HG03457 (cell line): Measurements from ENCODE around the gene PCYT2.

Source experiments
- ATAC-seq: cut with Tn5 transposase; IDR thresholded peaks from one replicate; pipeline ENCODE4 v1.9.1; 2021; ENCODE audit warnings: moderate number of reproducible peaks; ENCODE audit not compliant: unreplicated experiment

PCYT2 gene

DNA sequence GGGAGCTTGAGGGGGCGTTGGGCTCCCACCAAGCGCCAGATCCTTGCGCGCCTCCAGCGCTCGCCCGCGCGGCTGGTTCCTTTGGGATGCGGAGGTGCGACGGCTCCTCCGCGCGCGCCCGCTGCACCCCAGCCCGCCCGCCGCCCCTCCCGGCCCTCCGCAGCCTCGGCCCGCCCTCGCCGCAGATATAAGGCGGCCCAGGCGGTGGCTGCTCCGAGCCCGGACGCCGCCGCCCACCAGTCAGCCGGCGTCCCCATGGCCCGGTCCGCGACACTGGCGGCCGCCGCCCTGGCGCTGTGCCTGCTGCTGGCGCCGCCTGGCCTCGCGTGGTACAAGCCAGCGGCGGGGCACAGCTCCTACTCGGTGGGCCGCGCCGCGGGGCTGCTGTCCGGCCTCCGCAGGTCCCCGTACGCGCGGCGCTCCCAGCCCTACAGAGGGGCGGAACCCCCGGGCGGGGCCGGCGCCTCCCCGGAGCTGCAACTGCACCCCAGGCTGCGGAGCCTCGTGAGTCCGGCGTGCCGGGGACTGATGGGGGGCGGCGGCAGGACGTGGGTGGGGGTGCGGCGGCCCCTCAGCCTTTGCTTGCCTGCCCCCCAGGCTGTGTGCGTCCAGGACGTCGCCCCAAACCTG is 9.1 kb downstream of the PCYT2 start, which contains the start of gene NPB:
Gene NPB (plus strand): TSS at position 216 of the 630 bp plus-strand sequence. CDS start 40 bp downstream, at position 256.
- ATAC-seq = no peak

- ATAC-seq = no peak
Measured at GRCh38 chr17:81901167-81902022, 9.8 kb downstream of the PCYT2 start.

DNA sequence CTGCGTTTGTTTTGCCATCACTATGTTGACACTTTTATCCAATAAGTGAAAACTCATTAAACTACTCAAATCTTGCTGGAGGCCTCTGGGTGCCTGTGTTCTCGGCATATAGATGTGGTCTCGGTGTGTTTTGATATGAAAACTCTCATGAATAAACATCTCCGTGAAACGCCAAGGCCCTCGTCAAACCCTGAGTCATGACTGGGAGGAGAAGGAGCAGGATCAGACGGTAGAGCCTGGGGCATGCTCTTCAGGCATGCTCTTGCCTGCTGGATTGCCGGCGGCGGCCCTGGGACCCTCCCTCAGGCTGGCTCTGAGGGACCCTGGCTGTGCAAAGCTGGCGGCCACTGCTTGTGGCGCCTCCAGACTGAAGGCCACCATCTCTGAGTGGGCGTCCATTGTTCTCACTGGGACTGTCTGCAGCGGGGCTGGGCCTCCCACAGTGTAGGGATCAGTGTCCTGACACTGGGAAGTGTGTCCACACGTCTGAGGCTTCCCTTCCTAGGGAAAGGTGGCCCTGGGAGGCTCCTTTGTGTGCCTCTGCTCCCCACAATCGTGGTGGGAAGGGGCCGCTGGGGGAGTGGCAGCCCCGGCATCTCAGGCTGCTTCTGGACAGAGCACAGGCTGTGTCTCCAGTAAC is 10.9 kb downstream of the PCYT2 start:
- no peak for ATAC-seq

DNA sequence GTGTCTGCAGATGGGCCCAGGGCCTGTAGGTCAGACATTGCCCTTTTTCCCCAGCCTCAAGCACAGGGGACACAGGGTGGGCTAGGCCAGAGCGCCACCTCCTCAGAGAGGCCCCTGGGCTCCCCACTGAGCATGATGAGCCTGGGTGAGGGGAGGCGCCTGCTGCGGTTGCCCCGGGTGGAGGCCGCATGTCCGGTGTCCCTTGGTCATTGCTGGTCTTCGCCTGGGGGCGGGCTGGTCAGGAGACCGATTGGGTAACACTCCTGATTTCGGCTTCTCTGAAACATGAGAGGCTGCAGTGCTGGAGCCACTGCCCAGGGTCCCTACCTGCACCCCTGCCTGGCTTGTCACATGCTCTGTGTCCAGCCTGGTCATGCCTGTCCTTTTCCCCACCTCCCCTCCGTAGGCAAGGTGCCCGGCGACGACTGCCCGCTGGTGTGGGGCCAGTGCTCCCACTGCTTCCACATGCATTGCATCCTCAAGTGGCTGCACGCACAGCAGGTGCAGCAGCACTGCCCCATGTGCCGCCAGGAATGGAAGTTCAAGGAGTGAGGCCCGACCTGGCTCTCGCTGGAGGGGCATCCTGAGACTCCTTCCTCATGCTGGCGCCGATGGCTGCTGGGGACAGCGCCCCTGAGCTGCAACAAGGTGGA is 11.6 kb downstream of the PCYT2 start:
- no peak for ATAC-seq

- no peak for ATAC-seq
Measured at GRCh38 chr17:81898885-81899284, 12.3 kb downstream of the PCYT2 start.

GRCh38 chr17:81898029-81898866 is 13.0 kb downstream of the PCYT2 start:
- no peak for ATAC-seq

DNA sequence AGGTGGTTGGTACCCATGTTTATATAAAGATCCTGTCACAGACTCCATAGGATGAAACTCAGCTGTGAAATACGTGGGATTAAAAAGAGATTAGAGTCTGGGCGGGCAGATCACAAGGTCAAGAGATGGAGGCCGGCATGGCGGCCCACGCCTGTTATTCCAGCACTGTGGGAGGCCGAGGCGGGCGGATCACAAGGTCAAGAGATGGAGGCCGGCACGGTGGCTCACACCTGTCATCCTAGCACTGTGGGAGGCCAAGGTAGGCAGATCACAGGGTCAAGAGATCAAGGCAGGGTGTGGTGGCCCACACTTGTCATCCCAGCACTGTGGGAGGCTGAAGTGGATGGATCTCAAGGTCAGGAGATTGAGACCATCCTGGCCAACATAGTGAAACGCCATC is 15.8 kb downstream of the PCYT2 start:
- ATAC-seq = no peak

- ATAC-seq = peak; percentile 23
Measured at GRCh38 chr17:81891303-81891552, 20.0 kb downstream of the PCYT2 start.

DNA sequence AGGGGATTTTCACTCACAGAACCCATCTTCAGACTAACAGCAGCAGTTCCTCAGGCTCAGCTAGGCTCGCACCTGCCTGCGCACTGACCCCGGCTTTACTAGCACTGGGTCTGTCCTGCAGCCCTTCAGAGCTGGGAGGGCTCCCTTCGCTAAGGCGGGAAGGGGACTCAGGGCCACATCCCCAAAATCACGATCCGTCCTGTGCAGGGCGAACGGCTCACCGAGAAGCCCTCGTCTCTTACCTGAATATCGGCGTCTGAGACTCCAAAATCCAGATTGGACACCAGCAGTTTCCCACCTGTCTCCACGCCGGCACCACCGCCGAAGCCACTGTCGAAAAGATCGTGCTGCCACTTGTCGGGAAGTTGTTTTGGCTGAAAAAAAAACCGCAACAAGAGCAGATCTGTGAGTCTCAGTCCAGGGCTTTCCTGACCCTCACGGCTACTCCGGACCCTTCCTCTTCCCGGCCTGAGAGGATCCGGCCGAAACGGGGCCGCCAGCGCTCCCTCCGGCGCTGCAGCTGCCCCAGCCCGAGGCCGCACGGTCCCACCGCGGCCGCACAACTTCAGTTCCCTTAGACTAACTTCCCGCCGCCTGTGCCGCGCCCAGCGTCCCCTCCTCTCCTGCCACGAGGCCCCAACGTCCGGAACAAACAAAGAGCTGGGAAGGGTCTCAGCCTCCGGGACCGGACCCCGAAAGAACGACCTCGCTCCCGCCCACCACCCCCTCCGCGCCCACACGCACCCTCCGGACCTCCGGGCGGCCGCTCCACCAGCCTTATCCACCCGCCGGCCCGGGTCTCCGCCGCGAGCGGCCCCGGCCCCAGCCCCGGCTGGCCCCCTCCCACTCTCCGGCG is 20.5 kb downstream of the PCYT2 start:
- no peak for ATAC-seq

- no peak for ATAC-seq
Measured at GRCh38 chr17:81889602-81890001, 21.6 kb downstream of the PCYT2 start.

DNA sequence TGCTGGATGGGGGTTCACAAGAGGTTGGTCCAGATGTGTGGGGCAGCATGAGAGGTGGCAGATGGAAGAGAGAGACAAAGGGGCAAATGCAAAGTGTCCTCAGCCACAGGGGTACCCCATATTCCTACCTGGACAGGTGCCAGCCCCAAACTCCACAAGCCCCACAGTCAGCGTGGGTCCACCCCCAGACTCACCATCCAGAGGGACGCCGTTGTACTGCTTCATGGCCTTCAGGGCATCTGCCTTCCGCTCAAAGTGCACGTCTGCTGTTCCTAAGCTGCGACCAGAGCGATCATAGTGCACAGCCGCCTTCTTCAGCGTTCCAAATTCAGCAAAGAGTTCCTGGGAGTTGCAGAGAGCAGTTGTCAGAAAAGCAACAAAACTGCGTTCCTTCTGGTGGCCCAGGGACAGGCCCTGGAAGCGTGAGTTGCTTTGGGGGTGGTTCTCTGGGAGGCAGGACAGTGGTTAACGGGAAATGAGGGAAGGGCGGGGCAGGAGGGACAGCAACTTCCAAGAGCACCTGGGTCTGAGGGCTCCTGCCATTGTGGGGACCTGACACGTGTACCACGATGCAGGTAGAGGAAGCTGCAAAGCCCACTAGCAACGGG is 22.1 kb downstream of the PCYT2 start:
- ATAC-seq = no peak

DNA sequence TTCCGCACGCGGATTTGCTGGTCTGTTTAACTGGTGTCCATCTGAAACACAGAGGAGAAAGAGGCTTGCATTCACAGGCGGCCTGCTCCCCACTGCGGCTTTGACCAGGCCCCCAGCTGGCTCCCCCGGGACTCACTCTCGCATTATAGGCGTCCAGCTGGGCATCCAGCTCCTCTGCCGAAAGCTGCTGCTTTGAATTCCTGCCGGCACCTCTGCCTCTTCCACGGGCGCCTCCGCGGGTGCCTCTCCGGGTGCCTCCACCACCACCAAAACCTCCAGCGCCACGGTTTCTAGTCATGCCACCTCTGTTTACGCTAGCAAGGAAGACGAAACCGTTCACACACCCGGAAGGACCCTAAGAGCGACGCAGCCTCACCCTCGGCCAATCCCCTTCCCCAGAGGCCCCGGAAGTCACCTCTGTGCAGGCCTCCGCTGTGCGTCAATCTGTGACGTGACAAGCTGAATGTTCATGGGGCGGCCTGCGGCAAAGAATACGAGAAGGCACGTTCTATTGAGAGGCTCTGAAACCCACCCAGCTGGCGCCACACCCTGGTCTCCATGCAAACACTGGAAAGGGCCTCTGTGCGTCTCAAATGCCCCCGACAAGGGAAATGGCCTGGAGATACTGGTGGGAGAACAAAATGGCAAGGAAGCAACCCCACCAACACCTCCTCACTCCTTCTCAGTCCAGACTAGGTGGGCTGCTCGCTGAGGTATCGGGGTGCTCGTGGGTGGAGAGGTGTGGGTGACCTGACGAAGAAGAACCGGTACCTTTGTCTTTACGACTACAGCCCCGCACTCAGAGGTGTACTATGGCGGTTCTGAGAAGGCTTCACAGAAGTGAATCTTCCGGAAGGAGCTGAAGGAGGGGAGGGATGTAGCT is 22.9 kb downstream of the PCYT2 start:
- ATAC-seq = no peak

- no peak for ATAC-seq
Measured at GRCh38 chr17:81885869-81886548, 25.2 kb downstream of the PCYT2 start.

GRCh38 chr17:81885454-81885853 is 25.7 kb downstream of the PCYT2 start:
- no peak for ATAC-seq

GRCh38 chr17:81884968-81885367 is 26.2 kb downstream of the PCYT2 start:
- ATAC-seq = no peak

DNA sequence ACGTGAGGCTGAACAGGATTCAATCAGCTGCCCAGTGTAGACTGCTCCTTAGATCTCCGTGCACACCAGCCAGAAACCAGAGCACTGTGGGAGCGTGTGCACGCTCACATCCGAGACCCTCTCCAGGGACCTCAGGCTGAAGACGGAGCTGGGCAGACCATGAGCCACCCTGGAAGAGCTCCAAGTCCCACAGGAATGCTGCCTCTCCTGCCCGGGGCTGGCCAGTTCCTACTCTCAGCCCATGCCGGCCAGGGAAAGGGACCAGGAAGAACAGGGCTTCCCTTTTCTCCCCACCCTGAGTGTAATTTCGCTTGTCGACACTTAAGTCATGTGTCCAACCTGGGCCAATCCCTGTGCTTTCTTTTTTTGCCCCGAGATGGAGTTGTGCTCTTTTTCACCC is 26.7 kb downstream of the PCYT2 start:
- ATAC-seq = no peak

DNA sequence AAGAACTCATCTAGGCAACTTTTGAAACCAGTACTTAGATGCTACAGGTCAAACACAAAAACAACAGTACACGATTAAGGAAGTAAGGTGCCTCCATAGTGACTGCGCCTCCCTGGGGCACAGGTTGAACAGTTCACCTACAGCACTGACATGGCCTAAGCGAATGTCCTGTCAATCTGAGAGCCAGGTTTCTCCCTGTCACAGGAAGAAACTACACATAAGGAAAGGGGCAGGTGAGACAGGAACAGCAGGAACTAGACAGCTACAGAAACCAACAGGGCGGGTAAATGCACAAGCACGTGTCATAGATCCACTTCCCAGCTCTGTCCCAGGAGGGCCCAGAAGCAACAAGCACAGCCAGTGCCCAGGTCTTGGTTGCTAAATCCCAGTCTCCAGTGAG is 32.1 kb downstream of the PCYT2 start:
- ATAC-seq = no peak

DNA sequence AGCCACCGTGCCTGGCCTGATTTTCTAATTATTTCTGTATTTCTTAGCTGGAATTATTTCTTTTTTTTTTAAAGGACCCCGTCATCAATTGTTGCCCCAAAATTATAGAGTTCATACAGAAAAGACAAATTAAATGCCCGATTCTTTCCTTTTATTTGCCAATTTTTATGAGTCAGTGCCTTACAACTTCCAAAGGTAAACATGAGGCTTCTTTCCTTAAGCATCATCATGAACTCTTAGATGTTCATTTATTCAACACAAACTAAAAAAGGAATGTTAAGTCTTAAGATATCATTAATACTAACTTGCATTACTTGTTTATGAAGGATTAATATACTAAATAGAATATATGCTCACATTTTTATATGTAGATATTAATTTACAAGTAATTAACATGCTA is 32.9 kb downstream of the PCYT2 start:
- ATAC-seq = no peak
